Measurements from ENCODE around the gene VCPKMT.

Gene VCPKMT

GRCh38 chr14:50063876-50064420 lies 52.4 kb downstream of the VCPKMT start:
- no peak for DNase-seq

GRCh38 chr14:50062438-50063085 lies 53.8 kb downstream of the VCPKMT start:
- DNase-seq: peak; percentile 90

DNA sequence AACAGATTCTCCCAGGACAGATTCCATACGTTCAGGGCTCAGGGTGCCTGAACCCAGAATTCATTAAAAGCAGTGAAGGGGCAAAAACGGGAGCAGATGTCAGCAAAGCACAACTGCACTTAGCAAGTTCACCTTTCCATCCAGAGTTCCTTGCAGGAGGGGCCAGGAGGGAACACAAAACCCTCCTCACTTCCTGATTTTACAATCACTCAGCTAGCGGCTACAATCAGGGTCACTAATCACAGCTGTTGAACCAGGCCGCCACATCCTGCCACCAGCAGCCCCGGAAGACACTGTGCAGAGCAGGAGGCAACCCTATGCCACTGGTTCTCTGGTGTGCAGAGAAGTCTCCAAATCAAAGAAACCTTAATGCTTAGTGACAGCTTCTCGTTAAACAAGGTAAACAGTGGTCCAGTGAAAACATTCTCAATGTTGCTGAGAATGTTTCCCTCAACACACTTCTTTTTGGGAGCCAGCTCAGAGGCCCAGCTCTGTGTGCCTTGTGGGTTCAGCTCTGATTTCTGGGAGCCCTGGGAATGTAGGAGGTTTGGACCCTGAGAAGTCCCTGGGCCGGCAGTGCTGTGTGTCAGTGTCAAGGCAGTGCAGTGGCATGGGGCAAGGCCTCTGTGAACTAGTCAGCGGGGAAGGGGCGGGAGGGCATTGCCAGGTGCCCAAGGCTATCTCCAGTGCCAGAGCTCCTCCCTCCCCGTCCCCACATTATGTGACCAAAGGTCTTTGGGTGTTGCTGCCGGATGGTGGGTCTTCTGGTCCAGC lies 54.5 kb downstream of the VCPKMT start:
- DNase-seq: peak; percentile 87

- peak; percentile 78 for DNase-seq
These were observed 55.3 kb downstream of the VCPKMT start for GRCh38 chr14:50060871-50061663.

- no peak for DNase-seq
These were observed 56.4 kb downstream of the VCPKMT start for GRCh38 chr14:50059763-50060616.
